ENCODE measurements around the gene TTC29.

DNA sequence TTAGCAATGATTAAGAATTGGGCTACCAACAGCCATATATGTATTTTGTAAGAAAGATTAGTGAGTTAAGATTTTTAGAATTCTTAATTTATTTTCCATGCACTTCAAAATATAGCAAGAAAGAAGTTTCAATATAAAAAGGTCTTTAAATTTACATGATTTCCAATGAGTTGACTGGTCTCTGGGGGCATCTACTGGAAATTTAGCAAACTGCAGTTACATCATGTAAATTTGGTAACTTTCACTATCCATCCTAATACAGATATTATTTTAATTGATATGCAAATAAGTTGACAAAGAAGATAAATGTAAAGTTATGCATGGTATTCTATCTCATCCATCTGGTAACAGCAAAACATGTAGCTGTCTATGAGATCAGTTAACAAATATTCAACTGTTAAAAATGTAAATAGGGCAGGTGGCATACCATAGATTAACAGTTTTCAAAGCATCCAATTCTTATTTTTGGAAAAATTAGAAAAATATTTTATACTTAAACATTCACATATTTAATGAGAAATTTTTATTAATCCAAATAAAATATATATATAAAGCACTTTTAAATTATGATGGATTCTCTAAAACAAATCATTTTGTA is 29.1 kb downstream of the TTC29 start:
- TF ChIP-seq NR3C1 (CRISPR knock-in tag; conservative IDR thresholded peaks at IDR 0.05; ENCODE audit: low read depth) (no peak), MXD4 (CRISPR knock-in tag; IDR thresholded peaks at IDR 0.05; ENCODE audit: borderline replicate concordance) (no peak), ZNF317 (CRISPR knock-in tag; IDR thresholded peaks at IDR 0.05; ENCODE audit: borderline replicate concordance, low read depth) (no peak), TEAD1 (CRISPR knock-in tag; IDR thresholded peaks at IDR 0.05) (no peak), CREB1 (CRISPR knock-in tag; IDR thresholded peaks at IDR 0.05) (no peak), IRF2 (CRISPR knock-in tag; IDR thresholded peaks at IDR 0.05; ENCODE audit: borderline replicate concordance, low read depth) (no peak), ERG (CRISPR knock-in tag; IDR thresholded peaks at IDR 0.05) (no peak), ZNF423 (CRISPR knock-in tag; IDR thresholded peaks at IDR 0.05) (no peak)
- TF ChIP-seq, protein P1, sequence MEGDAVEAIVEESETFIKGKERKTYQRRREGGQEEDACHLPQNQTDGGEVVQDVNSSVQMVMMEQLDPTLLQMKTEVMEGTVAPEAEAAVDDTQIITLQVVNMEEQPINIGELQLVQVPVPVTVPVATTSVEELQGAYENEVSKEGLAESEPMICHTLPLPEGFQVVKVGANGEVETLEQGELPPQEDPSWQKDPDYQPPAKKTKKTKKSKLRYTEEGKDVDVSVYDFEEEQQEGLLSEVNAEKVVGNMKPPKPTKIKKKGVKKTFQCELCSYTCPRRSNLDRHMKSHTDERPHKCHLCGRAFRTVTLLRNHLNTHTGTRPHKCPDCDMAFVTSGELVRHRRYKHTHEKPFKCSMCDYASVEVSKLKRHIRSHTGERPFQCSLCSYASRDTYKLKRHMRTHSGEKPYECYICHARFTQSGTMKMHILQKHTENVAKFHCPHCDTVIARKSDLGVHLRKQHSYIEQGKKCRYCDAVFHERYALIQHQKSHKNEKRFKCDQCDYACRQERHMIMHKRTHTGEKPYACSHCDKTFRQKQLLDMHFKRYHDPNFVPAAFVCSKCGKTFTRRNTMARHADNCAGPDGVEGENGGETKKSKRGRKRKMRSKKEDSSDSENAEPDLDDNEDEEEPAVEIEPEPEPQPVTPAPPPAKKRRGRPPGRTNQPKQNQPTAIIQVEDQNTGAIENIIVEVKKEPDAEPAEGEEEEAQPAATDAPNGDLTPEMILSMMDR (IDR thresholded peaks at IDR 0.05), result peak; percentile 72
- TF ChIP-seq, protein P2, sequence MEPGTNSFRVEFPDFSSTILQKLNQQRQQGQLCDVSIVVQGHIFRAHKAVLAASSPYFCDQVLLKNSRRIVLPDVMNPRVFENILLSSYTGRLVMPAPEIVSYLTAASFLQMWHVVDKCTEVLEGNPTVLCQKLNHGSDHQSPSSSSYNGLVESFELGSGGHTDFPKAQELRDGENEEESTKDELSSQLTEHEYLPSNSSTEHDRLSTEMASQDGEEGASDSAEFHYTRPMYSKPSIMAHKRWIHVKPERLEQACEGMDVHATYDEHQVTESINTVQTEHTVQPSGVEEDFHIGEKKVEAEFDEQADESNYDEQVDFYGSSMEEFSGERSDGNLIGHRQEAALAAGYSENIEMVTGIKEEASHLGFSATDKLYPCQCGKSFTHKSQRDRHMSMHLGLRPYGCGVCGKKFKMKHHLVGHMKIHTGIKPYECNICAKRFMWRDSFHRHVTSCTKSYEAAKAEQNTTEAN (CRISPR knock-in tag; IDR thresholded peaks at IDR 0.05), result no peak
